Measurements from ENCODE around the gene VPS33B.

DNA sequence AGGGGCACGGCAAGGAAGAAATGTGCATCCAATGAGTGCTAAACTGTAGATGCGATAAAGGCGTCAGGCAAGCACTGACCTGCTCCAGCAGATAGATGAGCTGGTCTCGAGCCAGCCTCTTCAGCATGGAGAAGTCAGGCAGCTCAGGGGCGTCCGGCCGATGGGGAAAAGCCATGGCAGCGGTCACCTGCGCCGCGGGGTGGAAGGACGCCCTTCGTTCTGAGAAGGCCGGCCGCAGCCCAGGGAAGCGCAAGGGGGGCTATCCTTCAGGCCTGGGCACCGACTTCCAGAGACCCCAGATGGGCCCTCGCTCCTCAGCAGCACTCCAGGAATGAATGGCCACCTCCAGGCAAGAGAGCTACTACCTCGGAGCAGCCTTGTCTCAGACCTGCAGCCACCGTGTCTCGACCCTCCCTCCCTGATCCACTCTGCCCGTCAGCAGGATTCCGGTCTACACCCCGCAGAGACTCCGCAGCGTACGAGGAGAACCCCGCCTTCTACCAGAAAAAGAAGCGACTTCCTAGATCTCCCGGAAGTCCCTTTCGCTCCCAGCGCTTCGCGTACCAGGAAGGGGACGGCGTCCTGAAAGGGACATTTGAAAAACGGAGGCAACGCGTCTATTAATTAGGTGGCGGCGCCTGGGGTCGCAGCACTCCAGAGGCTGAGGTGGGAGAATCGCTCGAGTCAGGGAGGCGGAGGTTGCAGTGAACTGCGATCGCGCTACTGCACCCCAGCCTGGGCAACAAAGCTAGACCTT, at the start of gene VPS33B:
- TF ChIP-seq, protein P1, sequence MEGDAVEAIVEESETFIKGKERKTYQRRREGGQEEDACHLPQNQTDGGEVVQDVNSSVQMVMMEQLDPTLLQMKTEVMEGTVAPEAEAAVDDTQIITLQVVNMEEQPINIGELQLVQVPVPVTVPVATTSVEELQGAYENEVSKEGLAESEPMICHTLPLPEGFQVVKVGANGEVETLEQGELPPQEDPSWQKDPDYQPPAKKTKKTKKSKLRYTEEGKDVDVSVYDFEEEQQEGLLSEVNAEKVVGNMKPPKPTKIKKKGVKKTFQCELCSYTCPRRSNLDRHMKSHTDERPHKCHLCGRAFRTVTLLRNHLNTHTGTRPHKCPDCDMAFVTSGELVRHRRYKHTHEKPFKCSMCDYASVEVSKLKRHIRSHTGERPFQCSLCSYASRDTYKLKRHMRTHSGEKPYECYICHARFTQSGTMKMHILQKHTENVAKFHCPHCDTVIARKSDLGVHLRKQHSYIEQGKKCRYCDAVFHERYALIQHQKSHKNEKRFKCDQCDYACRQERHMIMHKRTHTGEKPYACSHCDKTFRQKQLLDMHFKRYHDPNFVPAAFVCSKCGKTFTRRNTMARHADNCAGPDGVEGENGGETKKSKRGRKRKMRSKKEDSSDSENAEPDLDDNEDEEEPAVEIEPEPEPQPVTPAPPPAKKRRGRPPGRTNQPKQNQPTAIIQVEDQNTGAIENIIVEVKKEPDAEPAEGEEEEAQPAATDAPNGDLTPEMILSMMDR (IDR thresholded peaks at IDR 0.05 in 8 of 11, conservative IDR thresholded peaks at IDR 0.05 in 3 of 11): peak in 1 of 11 experiments; percentile 16
- TF ChIP-seq POLR2AphosphoS5 (IDR thresholded peaks at IDR 0.05): peak; percentile 75 to 94 (median 90)

Measured in spleen (tissue), 7 donors.